Transverse colon (tissue), 4 donors: Measurements from ENCODE around the gene PAQR9.

Experiments
- CTCF ChIP-seq, 5 experiments: fragments of 200-600 bp in 3 of 5; fragments of 450-650 bp in 2 of 5; sonication (generic) in 3 of 5; IDR thresholded peaks; 1 replicate in 2 of 5; 2 replicates in 3 of 5; pipeline ENCODE4 v1.5.1; 2016 to 2017; ENCODE audit warnings: antibody characterized with exemption in 5 of 5, inconsistent platforms in 3 of 5, mild to moderate bottlenecking in 2 of 5, moderate library complexity in 1 of 5
- EP300 ChIP-seq: sonication (generic); formaldehyde crosslinking; IDR thresholded peaks from one replicate; pipeline ENCODE4 v1.6.1; 2017; ENCODE audit warnings: antibody characterized with exemption, low read depth
- POLR2A ChIP-seq: fragments of 450-650 bp; IDR thresholded peaks from one replicate; pipeline ENCODE4 v1.6.1; 2016; ENCODE audit warnings: antibody characterized with exemption, mild to moderate bottlenecking, moderate library complexity
- POLR2AphosphoS5 ChIP-seq, 3 donors: sonication (generic); formaldehyde crosslinking; IDR thresholded peaks; one replicate each; pipeline ENCODE4 v1.6.1; 2016; ENCODE audit warnings: antibody characterized with exemption in 3 of 3

- no peak for TF ChIP-seq POLR2A
- no peak for TF ChIP-seq POLR2AphosphoS5 (IDR thresholded peaks at IDR 0.05)
- TF ChIP-seq CTCF (IDR thresholded peaks at IDR 0.05), result no peak
- TF ChIP-seq EP300, result no peak
These were observed 24.2 kb upstream of the PAQR9 start for GRCh38 chr3:142987707-142988106.
